Right lobe of liver (tissue), 6 donors: ENCODE results near the gene SPACA7. TPM values are rescaled to one million over a fixed set of nuclear protein-coding genes. Genes with fewer than 3 reads are reported as not detected.

Experiments
- ATAC-seq, 4 donors: fragments of 200-7000 bp; cut with Tn5 transposase; one replicate each; pipeline ENCODE4 v1.9.1; 2020; ENCODE audit warnings: mild to moderate bottlenecking in 4 of 4, moderate library complexity in 4 of 4
- DNase-seq, 3 donors: peaks; one replicate each; pipeline ENCODE4 v3.0.0-alpha.2; 2020
- H3K27ac ChIP-seq, 3 donors: fragments of 200-600 bp; one replicate each; pipeline ENCODE4 v1.8.0; 2022
- H3K27me3 ChIP-seq, 2 donors: fragments of 200-600 bp; one replicate each; pipeline ENCODE4 v1.8.0; 2022
- H3K36me3 ChIP-seq, 4 donors: fragments of 200-600 bp; sonication (generic) in 1 of 4; one replicate each; pipeline versions ENCODE4 v1.5.1 to v1.8.0; 2017 to 2022; ENCODE audit warnings: control low read depth in 1 of 4
- H3K4me1 ChIP-seq, 4 donors: fragments of 200-600 bp; sonication (generic) in 1 of 4; one replicate each; pipeline versions ENCODE4 v1.5.1 to v1.8.0; 2017 to 2022; ENCODE audit warnings: control low read depth in 1 of 4
- H3K4me3 ChIP-seq, 3 donors: fragments of 200-600 bp; one replicate each; pipeline ENCODE4 v1.8.0; 2022
- H3K9me3 ChIP-seq, 4 donors: fragments of 200-600 bp; sonication (generic) in 1 of 4; one replicate each; pipeline versions ENCODE4 v1.5.1 to v1.8.0; 2017 to 2022; ENCODE audit warnings: control low read depth in 1 of 4
- POLR2A ChIP-seq: fragments of 450-650 bp; IDR thresholded peaks from one replicate; pipeline ENCODE4 v1.6.1; 2017; ENCODE audit warnings: antibody characterized with exemption, mild to moderate bottlenecking
- WGBS: methylation state at CpG from one replicate; pipeline ENCODE4 v1.1.6; 2018; ENCODE audit warnings: low coverage, low lambda C conversion rate; ENCODE audit not compliant: insufficient coverage; ENCODE audit errors: missing lambda C conversion rate; 5-methylcytosine and 5-hydroxymethylcytosine counted together
- intact Hi-C, 2 donors: fragments of 100-400 bp; cut with DNase I; formaldehyde crosslinking; loops; one replicate each; pipeline versions ENCODE4 v1.11.2 to v1.14.1; 2022
- total RNA-seq, 6 experiments: library from RNA; depleted of rRNA in 2 of 6; stranded (reverse); fragments of >200 nt in 2 of 6; fragmentation: NEBNext Ultra II Directional in 3 of 6; extraction: Animal tissue kit (Norgen Biotek cat#: 25700) in 3 of 6; gene quantifications; one replicate each; pipeline versions ENCODE4 v1.1.0 to v1.2.4, GENCODE V29; 2016 to 2023
- TF ChIP-seq, protein P1 (sequence below), 4 donors: fragments of 200-600 bp in 3 of 4; fragments of 450-650 bp in 1 of 4; IDR thresholded peaks; one replicate each; pipeline versions ENCODE4 v1.5.1 to v1.8.0; 2016 to 2022; ENCODE audit warnings: antibody characterized with exemption in 4 of 4, mild to moderate bottlenecking in 2 of 4
- donor health status: DM: no; HTN: yes; CAD: no.
- donor health status: DM: no; HTN: no; CAD: no.
- donor health status: DM: no; HTN: no; CAD: no.
- donor health status: DM: no; HTN: yes; CAD: no.
- donor health status: DM: no; HTN: yes; CAD: no.

Gene SPACA7
- total RNA-seq, 6 experiments from 2014 or later: not detected

DNA sequence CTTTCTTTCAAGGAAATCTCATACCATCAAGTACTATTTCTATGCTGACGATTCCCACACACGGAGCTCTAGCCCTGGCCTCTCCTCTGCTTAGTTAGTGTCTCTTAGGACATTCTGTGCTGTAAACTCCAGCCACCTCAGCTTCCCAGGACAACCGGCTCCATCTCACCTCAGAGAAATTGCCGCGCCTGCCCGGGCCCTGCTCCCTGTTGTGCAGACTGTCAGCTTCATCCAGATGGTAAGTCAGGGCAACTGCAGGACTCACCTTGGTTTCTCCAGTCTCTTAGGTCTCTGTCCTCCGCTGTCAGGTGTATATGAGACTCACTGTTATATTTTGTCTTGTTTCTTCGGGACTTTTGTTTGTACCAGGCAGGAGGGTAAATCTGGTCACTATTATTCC is 98.7 kb downstream of the SPACA7 start:
- peak overlapping the region; percentile 32 to 47 (median 44) for H3K27ac ChIP-seq
- 40% methylated on average over 8 of the region's 8 CpGs for WGBS
- no peaks in the 10 kb centered on the region for H3K9me3 ChIP-seq
- TF ChIP-seq, protein P1, sequence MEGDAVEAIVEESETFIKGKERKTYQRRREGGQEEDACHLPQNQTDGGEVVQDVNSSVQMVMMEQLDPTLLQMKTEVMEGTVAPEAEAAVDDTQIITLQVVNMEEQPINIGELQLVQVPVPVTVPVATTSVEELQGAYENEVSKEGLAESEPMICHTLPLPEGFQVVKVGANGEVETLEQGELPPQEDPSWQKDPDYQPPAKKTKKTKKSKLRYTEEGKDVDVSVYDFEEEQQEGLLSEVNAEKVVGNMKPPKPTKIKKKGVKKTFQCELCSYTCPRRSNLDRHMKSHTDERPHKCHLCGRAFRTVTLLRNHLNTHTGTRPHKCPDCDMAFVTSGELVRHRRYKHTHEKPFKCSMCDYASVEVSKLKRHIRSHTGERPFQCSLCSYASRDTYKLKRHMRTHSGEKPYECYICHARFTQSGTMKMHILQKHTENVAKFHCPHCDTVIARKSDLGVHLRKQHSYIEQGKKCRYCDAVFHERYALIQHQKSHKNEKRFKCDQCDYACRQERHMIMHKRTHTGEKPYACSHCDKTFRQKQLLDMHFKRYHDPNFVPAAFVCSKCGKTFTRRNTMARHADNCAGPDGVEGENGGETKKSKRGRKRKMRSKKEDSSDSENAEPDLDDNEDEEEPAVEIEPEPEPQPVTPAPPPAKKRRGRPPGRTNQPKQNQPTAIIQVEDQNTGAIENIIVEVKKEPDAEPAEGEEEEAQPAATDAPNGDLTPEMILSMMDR (IDR thresholded peaks at IDR 0.05): no peak
- TF ChIP-seq POLR2A: no peak
- ATAC-seq (peak; percentile 7 to 63 (median 44)), DNase-seq (no peak)
- no peaks in the 10 kb centered on the region for H3K27me3 ChIP-seq
- H3K4me3 ChIP-seq: peak overlapping the region in 1 of 3 donors; percentile 10
- H3K4me1 ChIP-seq: peaks cover 0 to 31% (median 8%) of the 10 kb centered on the region in 4 donors
- intact Hi-C loops: no loop called here
- no peaks in the 10 kb centered on the region for H3K36me3 ChIP-seq

DNA sequence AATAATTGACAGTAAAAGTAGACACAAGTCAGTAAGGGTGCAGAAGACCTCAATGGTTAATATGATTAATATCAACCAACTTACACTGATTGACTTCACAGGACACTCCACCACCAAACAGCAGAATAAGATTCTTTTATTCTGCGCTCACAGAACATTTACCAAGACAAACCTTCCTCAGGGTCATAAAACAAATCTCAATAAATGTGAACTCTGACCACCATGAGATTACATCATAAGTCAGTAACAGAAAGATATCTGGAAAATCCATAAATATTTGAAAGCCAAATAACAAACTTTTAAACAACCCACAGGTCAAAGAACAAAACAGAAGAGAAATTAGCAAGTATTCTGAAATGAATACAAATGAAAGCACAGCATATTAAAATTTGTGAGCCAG is 99.7 kb downstream of the SPACA7 start:
- peak; percentile 37 to 57 (median 51) for ATAC-seq
- no peaks in the 10 kb centered on the region for H3K9me3 ChIP-seq
- H3K4me3 ChIP-seq: no peak overlapping the region
- H3K27me3 ChIP-seq: no peaks in the 10 kb centered on the region
- no peak for TF ChIP-seq POLR2A
- TF ChIP-seq, protein P1 (IDR thresholded peaks at IDR 0.05): no peak
- WGBS: 19% methylated on average over 1 of the region's 1 CpG
- H3K27ac ChIP-seq: peak overlapping the region; percentile 30 to 70 (median 44)
- H3K36me3 ChIP-seq: no peaks in the 10 kb centered on the region
- peaks cover 0 to 31% (median 8%) of the 10 kb centered on the region in 4 donors for H3K4me1 ChIP-seq
- DNase-seq: no peak
- intact Hi-C loops: no loop called here

DNA sequence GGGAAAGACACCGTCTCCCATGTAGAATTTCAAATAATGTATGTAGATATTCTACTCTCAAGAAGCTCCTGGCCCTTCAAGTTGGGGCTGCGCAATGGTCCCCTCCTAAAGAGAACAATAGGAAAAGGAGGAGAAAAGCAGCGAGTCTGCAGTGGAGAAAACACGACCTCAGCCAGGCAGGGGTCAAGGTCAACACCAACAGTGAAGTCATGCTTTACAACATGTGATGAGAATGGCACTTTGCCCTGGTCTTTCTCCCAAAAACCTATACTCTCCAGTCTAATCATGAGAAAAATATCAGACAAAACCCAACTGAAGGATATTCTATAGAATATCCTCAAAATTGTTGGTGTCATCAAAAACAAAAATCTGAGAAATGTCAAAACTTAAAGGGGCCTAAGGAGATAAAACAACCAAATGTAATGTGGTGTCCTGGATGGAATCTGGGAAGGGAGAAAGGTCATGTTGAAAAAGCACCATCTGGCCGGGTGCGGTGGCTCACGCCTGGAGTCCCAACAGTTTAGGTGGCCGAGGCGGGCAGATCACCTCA is 101.0 kb downstream of the SPACA7 start:
- H3K36me3 ChIP-seq: no peaks in the 10 kb centered on the region
- ATAC-seq (peak; percentile 41 to 63 (median 53)), DNase-seq (peak in 1 of 3 donors; percentile 44)
- peaks cover 0 to 31% (median 8%) of the 10 kb centered on the region in 4 donors for H3K4me1 ChIP-seq
- 45% methylated on average over 8 of the region's 9 CpGs for WGBS
- intact Hi-C loops: no loop called here
- H3K4me3 ChIP-seq: no peak overlapping the region
- H3K9me3 ChIP-seq: no peaks in the 10 kb centered on the region
- H3K27me3 ChIP-seq: no peaks in the 10 kb centered on the region
- no peak for TF ChIP-seq POLR2A
- TF ChIP-seq, protein P1 (IDR thresholded peaks at IDR 0.05): no peak
- H3K27ac ChIP-seq: peak overlapping the region; percentile 30 to 70 (median 44)

DNA sequence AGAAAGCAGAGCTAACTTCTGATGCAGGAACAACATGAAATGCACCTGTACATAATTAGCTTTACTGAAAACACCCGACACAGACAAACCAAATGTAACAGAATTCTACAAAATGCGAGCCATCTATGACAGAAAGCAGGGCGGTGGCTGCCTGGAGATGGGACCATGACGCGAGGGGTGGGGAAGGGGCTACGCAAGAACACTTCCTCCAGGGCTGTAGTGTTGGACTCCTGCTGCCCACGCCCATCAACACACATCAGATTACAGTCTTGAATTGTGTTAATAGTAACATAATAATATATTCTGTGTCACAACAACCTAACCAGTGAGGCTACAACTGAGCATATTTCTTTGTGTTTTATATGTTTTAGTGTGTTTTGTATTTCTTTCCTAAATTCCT is 103.2 kb downstream of the SPACA7 start:
- Histone ChIP-seq H3K4me1 (peaks cover 0 to 26% (median 8%) of the 10 kb centered on the region in 4 donors), H3K9me3 (no peaks in the 10 kb centered on the region), H3K27me3 (no peaks in the 10 kb centered on the region), H3K27ac (no peak overlapping the region), H3K36me3 (no peaks in the 10 kb centered on the region), H3K4me3 (no peak overlapping the region)
- DNase-seq (no peak), ATAC-seq (no peak)
- intact Hi-C loops: no loop called here
- 100% methylated on average over 3 of the region's 7 CpGs for WGBS
- TF ChIP-seq POLR2A: no peak
- TF ChIP-seq, protein P1 (IDR thresholded peaks at IDR 0.05): no peak
